Left ventricle myocardium inferior (tissue), 1 donor: ENCODE data around the gene KLHL33. TPM values are rescaled to one million over a fixed set of nuclear protein-coding genes. Genes with fewer than 3 reads are reported as not detected.

ENCODE experiments used
- DNase-seq: peaks from one replicate; pipeline ENCODE4 v3.0.0-alpha.2; 2020
- H3K27ac ChIP-seq: fragments of 200-600 bp; replicated peaks from 2 replicates; pipeline ENCODE4 v1.8.0; 2021
- H3K27me3 ChIP-seq: fragments of 200-600 bp; 2 replicates; pipeline ENCODE4 v1.8.0; 2021; ENCODE audit warnings: low read depth
- H3K36me3 ChIP-seq: fragments of 200-600 bp; 2 replicates; pipeline ENCODE4 v1.8.0; 2021
- H3K4me1 ChIP-seq: fragments of 200-600 bp; 2 replicates; pipeline ENCODE4 v1.8.0; 2021
- H3K4me3 ChIP-seq: fragments of 200-600 bp; 2 replicates; pipeline ENCODE4 v1.8.0; 2021; ENCODE audit warnings: mild to moderate bottlenecking, moderate library complexity
- H3K9me3 ChIP-seq: fragments of 200-600 bp; replicated peaks from 2 replicates; pipeline ENCODE4 v1.8.0; 2021
- intact Hi-C: fragments of 100-400 bp; cut with micrococcal nuclease; formaldehyde crosslinking; loops from one replicate; pipeline ENCODE4 v1.11.0; 2022
- total RNA-seq: library from RNA; stranded (reverse); fragmentation: NEBNext Ultra II Directional; extraction: Animal tissue kit (Norgen Biotek cat#: 25700); gene quantifications from one replicate; pipeline ENCODE4 v1.2.1, GENCODE V29; 2021
- TF ChIP-seq, protein P1 (sequence below): fragments of 200-600 bp; IDR thresholded peaks from 2 replicates; pipeline ENCODE4 v1.8.0; 2021; ENCODE audit warnings: antibody characterized with exemption, mild to moderate bottlenecking, borderline replicate concordance
- donor health status: DM: no; HTN: yes; CAD: no; lungs with severe emphysema.

KLHL33 gene
- total RNA-seq, 1 donor from 2014 or later = 0.33 TPM

DNA sequence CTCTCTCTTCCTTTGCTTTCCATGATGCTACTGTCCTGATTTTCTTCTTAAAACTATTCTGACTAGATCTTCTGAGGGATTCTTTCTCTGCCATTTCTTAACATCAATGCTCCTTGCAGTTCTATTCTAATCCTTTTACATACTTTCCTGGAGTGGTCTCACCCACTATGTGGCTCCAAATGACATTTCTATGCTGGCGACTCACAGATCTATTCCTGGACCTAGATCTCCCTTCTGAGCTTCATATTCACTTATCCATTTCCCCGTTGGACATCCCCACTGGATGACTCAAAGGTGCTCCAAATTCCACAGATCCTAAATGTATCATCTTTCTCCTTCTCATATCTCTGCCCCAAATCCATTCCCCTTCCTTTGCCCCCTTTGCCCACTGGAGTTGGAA, 26.7 kb downstream of the KLHL33 start:
- H3K27me3 ChIP-seq = no peaks in the 10 kb centered on the region
- H3K36me3 ChIP-seq = peaks cover 42% of the 10 kb centered on the region
- intact Hi-C loops = no loop called here
- H3K9me3 ChIP-seq = no peaks in the 10 kb centered on the region
- H3K4me3 ChIP-seq = no peak overlapping the region
- TF ChIP-seq, protein P1, sequence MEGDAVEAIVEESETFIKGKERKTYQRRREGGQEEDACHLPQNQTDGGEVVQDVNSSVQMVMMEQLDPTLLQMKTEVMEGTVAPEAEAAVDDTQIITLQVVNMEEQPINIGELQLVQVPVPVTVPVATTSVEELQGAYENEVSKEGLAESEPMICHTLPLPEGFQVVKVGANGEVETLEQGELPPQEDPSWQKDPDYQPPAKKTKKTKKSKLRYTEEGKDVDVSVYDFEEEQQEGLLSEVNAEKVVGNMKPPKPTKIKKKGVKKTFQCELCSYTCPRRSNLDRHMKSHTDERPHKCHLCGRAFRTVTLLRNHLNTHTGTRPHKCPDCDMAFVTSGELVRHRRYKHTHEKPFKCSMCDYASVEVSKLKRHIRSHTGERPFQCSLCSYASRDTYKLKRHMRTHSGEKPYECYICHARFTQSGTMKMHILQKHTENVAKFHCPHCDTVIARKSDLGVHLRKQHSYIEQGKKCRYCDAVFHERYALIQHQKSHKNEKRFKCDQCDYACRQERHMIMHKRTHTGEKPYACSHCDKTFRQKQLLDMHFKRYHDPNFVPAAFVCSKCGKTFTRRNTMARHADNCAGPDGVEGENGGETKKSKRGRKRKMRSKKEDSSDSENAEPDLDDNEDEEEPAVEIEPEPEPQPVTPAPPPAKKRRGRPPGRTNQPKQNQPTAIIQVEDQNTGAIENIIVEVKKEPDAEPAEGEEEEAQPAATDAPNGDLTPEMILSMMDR = no peak
- no peak for DNase-seq
- H3K4me1 ChIP-seq = peaks cover 22% of the 10 kb centered on the region
- no peak overlapping the region for H3K27ac ChIP-seq

DNA sequence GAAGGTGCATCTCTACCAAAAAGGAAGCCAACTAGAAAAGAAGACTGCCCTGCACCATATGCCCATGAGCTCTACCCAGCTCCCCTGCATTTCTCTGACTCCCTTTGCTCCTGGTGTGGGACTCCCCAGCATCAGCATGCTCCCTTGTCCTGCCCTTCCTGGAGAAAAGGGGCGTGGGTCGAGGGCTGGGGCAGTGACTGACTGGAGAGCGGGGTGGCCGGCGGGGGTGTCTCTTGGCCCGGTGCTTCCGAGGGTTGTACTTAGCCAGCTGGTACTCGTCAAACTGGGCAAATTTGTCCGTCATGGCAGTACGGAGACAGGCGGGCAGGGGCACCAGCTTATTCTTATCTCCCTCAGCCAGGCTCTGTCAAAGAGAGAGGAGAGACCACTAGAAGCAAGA, 32.4 kb downstream of the KLHL33 start:
- no peak for DNase-seq
- TF ChIP-seq, protein P1 = no peak
- H3K4me1 ChIP-seq = no peaks in the 10 kb centered on the region
- peaks cover 98% of the 10 kb centered on the region for H3K36me3 ChIP-seq
- no peaks in the 10 kb centered on the region for H3K27me3 ChIP-seq
- H3K9me3 ChIP-seq = no peaks in the 10 kb centered on the region
- intact Hi-C loops = no loop called here
- no peak overlapping the region for H3K4me3 ChIP-seq
- H3K27ac ChIP-seq = no peak overlapping the region

DNA sequence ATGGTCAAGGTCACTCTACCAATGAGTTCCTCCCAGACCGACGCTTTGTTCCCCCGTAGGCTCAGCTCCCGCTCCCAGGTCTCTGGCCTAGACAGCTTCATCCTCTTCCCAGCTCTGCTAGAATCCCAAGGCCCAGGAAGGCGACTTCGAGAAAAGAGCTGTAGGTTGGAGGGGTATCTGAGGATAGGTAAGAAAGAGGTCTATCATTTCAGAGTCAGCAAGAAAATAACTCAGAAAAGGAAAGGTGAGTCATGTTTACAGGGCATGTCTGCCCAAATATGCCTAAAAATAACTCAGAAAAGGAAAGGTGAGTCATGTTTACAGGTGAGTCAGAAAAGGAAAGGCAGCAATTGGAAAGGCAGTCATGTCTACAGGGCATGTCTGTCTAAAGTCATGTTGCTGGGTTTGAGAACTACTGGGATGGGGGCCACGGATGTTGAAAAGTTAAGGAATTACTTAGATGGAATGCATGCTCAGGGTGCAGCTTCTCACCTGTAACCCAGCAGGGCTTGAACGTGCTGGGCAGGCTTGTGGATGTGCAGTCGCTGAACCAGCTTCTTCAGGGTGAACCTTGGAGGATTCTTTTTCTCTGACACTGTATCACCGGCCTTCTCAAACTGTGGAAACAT, 34.9 kb downstream of the KLHL33 start:
- TF ChIP-seq, protein P1 = no peak
- intact Hi-C loops = no loop called here
- Histone ChIP-seq H3K36me3 (peaks cover 99% of the 10 kb centered on the region), H3K27me3 (no peaks in the 10 kb centered on the region), H3K27ac (no peak overlapping the region), H3K4me3 (no peak overlapping the region), H3K9me3 (no peaks in the 10 kb centered on the region), H3K4me1 (no peaks in the 10 kb centered on the region)
- DNase-seq = no peak

DNA sequence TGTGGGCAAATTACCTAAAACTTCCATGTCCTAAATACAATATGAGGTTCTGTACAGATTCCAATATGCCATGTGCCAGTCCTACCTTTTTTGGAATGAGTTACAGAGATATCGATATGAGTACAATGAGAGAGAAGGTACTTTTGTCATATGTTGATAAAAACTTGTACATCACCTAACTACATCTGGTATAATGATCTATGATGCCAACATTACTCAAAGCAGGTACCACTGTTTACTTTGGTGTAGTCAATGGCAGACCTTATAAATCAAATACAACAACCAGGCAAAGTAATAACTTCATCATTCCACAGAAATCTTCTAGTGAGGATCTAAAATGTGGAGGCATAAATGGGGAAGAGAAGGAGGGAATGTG, 35.4 kb downstream of the KLHL33 start:
- Histone ChIP-seq H3K9me3 (no peaks in the 10 kb centered on the region), H3K4me1 (no peaks in the 10 kb centered on the region), H3K27ac (no peak overlapping the region), H3K36me3 (peaks cover 99% of the 10 kb centered on the region), H3K4me3 (no peak overlapping the region), H3K27me3 (no peaks in the 10 kb centered on the region)
- TF ChIP-seq, protein P1 = no peak
- intact Hi-C loops = no loop called here
- DNase-seq = no peak

DNA sequence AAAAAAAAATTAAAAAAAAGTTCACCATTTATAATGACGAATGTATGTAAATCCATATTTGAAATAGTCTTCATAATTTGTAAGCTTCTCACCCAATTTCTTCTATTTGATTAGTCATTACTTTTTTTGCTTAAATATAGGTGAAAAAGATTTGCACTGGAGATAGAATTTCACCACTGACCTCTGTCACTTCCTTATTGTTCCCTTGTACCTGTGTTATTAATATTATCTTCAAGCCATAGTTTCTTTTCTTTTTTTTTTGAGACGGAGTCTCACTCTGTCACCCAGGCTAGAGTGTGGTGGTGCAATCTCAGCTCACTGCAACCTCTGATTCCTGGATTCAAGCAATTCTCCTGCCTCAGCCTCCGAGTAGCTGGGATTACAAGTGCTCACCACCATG, 38.5 kb downstream of the KLHL33 start:
- Histone ChIP-seq H3K9me3 (no peaks in the 10 kb centered on the region), H3K4me1 (no peaks in the 10 kb centered on the region), H3K4me3 (no peak overlapping the region), H3K27me3 (no peaks in the 10 kb centered on the region), H3K27ac (no peak overlapping the region), H3K36me3 (peaks cover 99% of the 10 kb centered on the region)
- intact Hi-C loops = no loop called here
- DNase-seq = no peak
- TF ChIP-seq, protein P1 = no peak
